Esophagus muscularis mucosa (tissue), 4 donors: ENCODE data around the gene MYO7B. TPM values are rescaled to one million over a fixed set of nuclear protein-coding genes. Genes with fewer than 3 reads are reported as not detected.

Source experiments
- DNase-seq: peaks from one replicate; pipeline ENCODE4 v3.0.0-alpha.2; 2017; ENCODE audit errors: extremely low spot score
- H3K27ac ChIP-seq, 4 donors: fragments of 200-600 bp; sonication (generic); replicated peaks in 1 of 4; 1 replicate in 3 of 4; 2 replicates in 1 of 4; pipeline ENCODE4 v1.5.1; 2016 to 2019; ENCODE audit warnings: mild to moderate bottlenecking in 1 of 4
- H3K27me3 ChIP-seq, 4 donors: fragments of 200-600 bp; sonication (generic); one replicate each; pipeline versions ENCODE4 v1.5.1 to v1.6.0; 2016 to 2019
- H3K36me3 ChIP-seq, 4 donors: fragments of 200-600 bp; sonication (generic); one replicate each; pipeline ENCODE4 v1.5.1; 2016 to 2019
- H3K4me1 ChIP-seq, 4 donors: fragments of 200-600 bp; sonication (generic); one replicate each; pipeline ENCODE4 v1.5.1; 2016 to 2019
- H3K4me3 ChIP-seq, 4 donors: fragments of 200-600 bp; sonication (generic); 1 replicate in 2 of 4; 2 replicates in 2 of 4; pipeline ENCODE4 v1.5.1; 2016 to 2019; ENCODE audit warnings: mild to moderate bottlenecking in 4 of 4, moderate library complexity in 1 of 4
- H3K9me3 ChIP-seq, 4 donors: fragments of 200-600 bp; sonication (generic); 1 replicate in 3 of 4; 2 replicates in 1 of 4; pipeline ENCODE4 v1.5.1; 2016 to 2019
- EP300 ChIP-seq: sonication (generic); formaldehyde crosslinking; IDR thresholded peaks from one replicate; pipeline ENCODE4 v1.6.1; 2017; ENCODE audit warnings: antibody characterized with exemption
- POLR2A ChIP-seq: fragments of 450-650 bp; IDR thresholded peaks from one replicate; pipeline ENCODE4 v1.6.1; 2017; ENCODE audit warnings: antibody characterized with exemption, moderate library complexity, mild to moderate bottlenecking, low read depth
- POLR2AphosphoS5 ChIP-seq, 2 donors: sonication (generic); formaldehyde crosslinking; IDR thresholded peaks; one replicate each; pipeline ENCODE4 v1.6.1; 2017; ENCODE audit warnings: antibody characterized with exemption in 2 of 2
- WGBS: methylation state at CpG from one replicate; pipeline ENCODE4 v1.1.5; 2018; 5-methylcytosine and 5-hydroxymethylcytosine counted together
- intact Hi-C: fragments of 100-400 bp; cut with DNase I; formaldehyde crosslinking; loops from one replicate; pipeline ENCODE4 v1.15.1; 2023
- total RNA-seq, 4 donors: library from RNA; depleted of rRNA; stranded (reverse); fragments of >200 nt; gene quantifications; one replicate each; pipeline versions ENCODE4 v1.1.0 to v1.2.1, GENCODE V29; 2016
- TF ChIP-seq, protein P1 (sequence below), 3 experiments: fragments of 200-600 bp in 2 of 3; fragments of 450-650 bp in 1 of 3; sonication (generic) in 2 of 3; IDR thresholded peaks; one replicate each; pipeline ENCODE4 v1.5.1; 2017 to 2019; ENCODE audit warnings: antibody characterized with exemption in 3 of 3, mild to moderate bottlenecking in 2 of 3, moderate library complexity in 1 of 3

MYO7B gene
- total RNA-seq, 4 donors from 2014 or later = 0.19 to 0.98 (median 0.33) TPM; not detected in 1

GRCh38 chr2:127594116-127594591 is 58.7 kb downstream of the MYO7B start:
- no peak for DNase-seq
- Histone ChIP-seq H3K4me1 (peaks cover 0 to 8% (median 0%) of the 10 kb centered on the region in 4 donors), H3K9me3 (no peaks in the 10 kb centered on the region), H3K36me3 (no peaks in the 10 kb centered on the region), H3K27me3 (no peaks in the 10 kb centered on the region), H3K4me3 (no peak overlapping the region), H3K27ac (no peak overlapping the region)
- WGBS = 91% methylated on average over 7 of the region's 10 CpGs
- intact Hi-C loops = loop anchor here (5.0 kb wide), 1 partner anchor 103 kb away; no protein-coding TSS in a partner anchor
- TF ChIP-seq POLR2A (no peak), EP300 (no peak), POLR2AphosphoS5 (IDR thresholded peaks at IDR 0.05) (no peak)
- TF ChIP-seq, protein P1, sequence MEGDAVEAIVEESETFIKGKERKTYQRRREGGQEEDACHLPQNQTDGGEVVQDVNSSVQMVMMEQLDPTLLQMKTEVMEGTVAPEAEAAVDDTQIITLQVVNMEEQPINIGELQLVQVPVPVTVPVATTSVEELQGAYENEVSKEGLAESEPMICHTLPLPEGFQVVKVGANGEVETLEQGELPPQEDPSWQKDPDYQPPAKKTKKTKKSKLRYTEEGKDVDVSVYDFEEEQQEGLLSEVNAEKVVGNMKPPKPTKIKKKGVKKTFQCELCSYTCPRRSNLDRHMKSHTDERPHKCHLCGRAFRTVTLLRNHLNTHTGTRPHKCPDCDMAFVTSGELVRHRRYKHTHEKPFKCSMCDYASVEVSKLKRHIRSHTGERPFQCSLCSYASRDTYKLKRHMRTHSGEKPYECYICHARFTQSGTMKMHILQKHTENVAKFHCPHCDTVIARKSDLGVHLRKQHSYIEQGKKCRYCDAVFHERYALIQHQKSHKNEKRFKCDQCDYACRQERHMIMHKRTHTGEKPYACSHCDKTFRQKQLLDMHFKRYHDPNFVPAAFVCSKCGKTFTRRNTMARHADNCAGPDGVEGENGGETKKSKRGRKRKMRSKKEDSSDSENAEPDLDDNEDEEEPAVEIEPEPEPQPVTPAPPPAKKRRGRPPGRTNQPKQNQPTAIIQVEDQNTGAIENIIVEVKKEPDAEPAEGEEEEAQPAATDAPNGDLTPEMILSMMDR (IDR thresholded peaks at IDR 0.05) = no peak

DNA sequence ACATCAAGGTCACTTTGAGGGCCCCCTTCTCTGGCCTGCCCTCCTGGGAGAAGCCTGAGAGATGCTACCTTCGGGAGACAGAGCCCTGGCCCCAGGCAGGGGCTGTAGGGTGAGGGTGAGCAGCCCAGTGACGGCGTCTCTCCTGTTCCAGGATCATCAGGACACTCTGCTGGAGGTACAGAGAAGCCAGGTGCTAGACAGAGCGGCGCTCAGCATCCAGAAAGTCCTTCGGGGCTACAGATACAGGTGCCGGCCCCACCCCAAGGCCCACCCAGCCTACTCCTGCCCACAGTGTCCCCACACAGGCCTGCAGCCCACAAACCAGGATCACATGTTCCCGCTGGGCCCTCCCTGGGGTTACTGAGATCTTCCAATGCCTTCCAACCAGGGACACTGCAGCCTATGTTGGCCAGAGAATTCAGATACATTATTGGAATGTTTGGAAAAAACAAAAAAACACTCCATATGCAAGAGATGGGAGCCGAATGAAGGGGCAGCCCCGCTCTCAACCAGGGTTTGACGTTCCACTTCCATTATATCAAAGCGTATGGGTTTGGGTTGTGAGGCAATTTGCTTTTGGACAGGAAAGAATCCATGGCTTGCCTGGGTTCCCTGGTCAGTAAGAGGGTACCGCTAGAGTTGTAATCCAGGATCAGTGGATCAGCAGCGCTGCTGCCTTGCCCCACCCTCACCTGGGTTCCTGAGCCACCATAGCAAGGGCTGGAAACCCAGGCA is 61.0 kb downstream of the MYO7B start:
- Histone ChIP-seq H3K27me3 (no peaks in the 10 kb centered on the region), H3K27ac (no peak overlapping the region), H3K9me3 (no peaks in the 10 kb centered on the region), H3K4me3 (no peak overlapping the region), H3K36me3 (no peaks in the 10 kb centered on the region), H3K4me1 (peaks cover 0 to 5% (median 0%) of the 10 kb centered on the region in 4 donors)
- DNase-seq = no peak
- TF ChIP-seq POLR2AphosphoS5 (IDR thresholded peaks at IDR 0.05) (no peak), EP300 (no peak), POLR2A (no peak)
- TF ChIP-seq, protein P1 (IDR thresholded peaks at IDR 0.05) = no peak
- intact Hi-C loops = no loop called here
- WGBS = 96% methylated on average over 11 of the region's 14 CpGs

- no peak for DNase-seq
- Histone ChIP-seq H3K4me1 (no peaks in the 10 kb centered on the region), H3K9me3 (no peaks in the 10 kb centered on the region), H3K27ac (no peak overlapping the region), H3K36me3 (no peaks in the 10 kb centered on the region), H3K27me3 (no peaks in the 10 kb centered on the region), H3K4me3 (no peak overlapping the region)
- 91% methylated on average over 17 of the region's 17 CpGs for WGBS
- intact Hi-C loops = no loop called here
- TF ChIP-seq POLR2A = no peak
- TF ChIP-seq EP300 = no peak
- no peak for TF ChIP-seq POLR2AphosphoS5 (IDR thresholded peaks at IDR 0.05)
- TF ChIP-seq, protein P1 (IDR thresholded peaks at IDR 0.05) = no peak
Measured at GRCh38 chr2:127597046-127597983, 61.8 kb downstream of the MYO7B start.

DNA sequence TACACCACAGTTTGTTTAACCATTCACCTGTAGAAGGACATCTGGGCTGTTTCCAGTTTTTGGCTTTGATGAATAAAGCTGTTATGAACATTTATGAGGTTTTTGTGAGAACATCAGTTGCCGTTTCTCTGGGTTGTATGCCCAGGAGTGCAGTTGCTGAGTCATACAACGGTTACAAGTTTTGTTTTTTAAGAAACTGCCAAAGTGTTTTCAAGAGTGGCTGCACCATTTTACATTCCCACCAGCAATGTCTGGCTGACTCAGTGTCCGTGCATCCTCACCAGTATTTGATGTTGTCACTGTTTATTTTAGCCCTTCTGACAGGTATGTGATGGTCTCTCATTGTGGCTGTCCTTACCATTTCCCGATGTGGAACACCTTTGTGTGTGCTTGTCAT is 62.5 kb downstream of the MYO7B start:
- H3K4me1 ChIP-seq = no peaks in the 10 kb centered on the region
- no peak overlapping the region for H3K27ac ChIP-seq
- H3K36me3 ChIP-seq = no peaks in the 10 kb centered on the region
- no peak for DNase-seq
- intact Hi-C loops = no loop called here
- no peak for TF ChIP-seq POLR2AphosphoS5 (IDR thresholded peaks at IDR 0.05)
- no peak for TF ChIP-seq EP300
- no peak for TF ChIP-seq POLR2A
- TF ChIP-seq, protein P1 (IDR thresholded peaks at IDR 0.05) = no peak
- H3K27me3 ChIP-seq = no peaks in the 10 kb centered on the region
- H3K4me3 ChIP-seq = no peak overlapping the region
- H3K9me3 ChIP-seq = no peaks in the 10 kb centered on the region
- 80% methylated on average over 4 of the region's 4 CpGs for WGBS
